SH-SY5Y (cell line): ENCODE results near the gene BEND7.

Experiments
- GATA2 ChIP-seq: IDR thresholded peaks from 2 replicates; pipeline ENCODE4 v1.6.1; 2011; ENCODE audit warnings: mild to moderate bottlenecking, low read depth, low read length
- GATA3 ChIP-seq: IDR thresholded peaks from 2 replicates; pipeline ENCODE4 v1.6.1; 2011; ENCODE audit warnings: low read depth, mild to moderate bottlenecking, low read length, moderate library complexity

- TF ChIP-seq GATA2 (no peak), GATA3 (no peak)
Observed at GRCh38 chr10:13404305-13404759, 124.5 kb downstream of the BEND7 start.
